K562 (cell line): Measurements from ENCODE around the gene SNRNP70. TPM values are rescaled to one million over a fixed set of nuclear protein-coding genes. Genes with fewer than 3 reads are reported as not detected.

Experiments
- ATAC-seq: fragments of 200-7000 bp; cut with Tn5 transposase; 3 replicates; pipeline ENCODE4 v1.9.1; 2020; ENCODE audit warnings: moderate library complexity
- BruUV-seq: library from RNA; stranded (reverse); fragments of 400-500 nt; replicated peaks from 2 replicates; lab custom pipeline; 2021; lab: Mats Ljungman, UMichigan
- CTCF ChIA-PET: fragments of 300-600 bp; formaldehyde crosslinking; extraction: SDS; loops from one replicate; lab custom pipeline; 2021; ENCODE audit warnings: low intra/inter-chr PET ratio; lab: Yijun Ruan, JAX
- POLR2A ChIA-PET: fragments of 300-600, 350-650 bp; sonication (Branson Sonifier 250); formaldehyde crosslinking; extraction: SDS; loops from one replicate; lab custom pipeline; 2021; ENCODE audit warnings: antibody characterized with exemption, inconsistent platforms; lab: Yijun Ruan, JAX
- DNase-seq, 4 experiments: peaks; one replicate each; pipeline versions ENCODE4 v3.0.0 to v3.0.0-alpha.2; 2011 to 2018; ENCODE audit warnings: low spot score in 3 of 4, mixed read lengths in 3 of 4; ENCODE audit errors: extremely low read depth in 1 of 4
- FAIRE-seq: peaks from 2 replicates; lab custom pipeline; 2011; peaks lifted over from hg19 to GRCh38; lab: Jason Lieb, UNC
- H2AFZ ChIP-seq: 2 replicates; pipeline ENCODE4 v1.6.0; 2011; ENCODE audit warnings: low read depth, low read length, control low read depth, inconsistent platforms
- H3K27ac ChIP-seq: fragments of 200-600 bp; 3 replicates; pipeline ENCODE4 v1.8.0; 2011; ENCODE audit warnings: low read depth, mild to moderate bottlenecking, control low read depth, inconsistent platforms, low read length, moderate library complexity, mixed read lengths; ENCODE audit errors: extremely low read depth
- H3K27me3 ChIP-seq, 2 experiments: fragments of 300-600 bp in 1 of 2; 2 replicates in 1 of 2; 3 replicates in 1 of 2; pipeline versions ENCODE4 v1.6.0 to v1.8.0; 2011; ENCODE audit warnings: inconsistent platforms in 2 of 2, low read length in 2 of 2, mild to moderate bottlenecking in 1 of 2, mixed read lengths in 1 of 2, moderate library complexity in 1 of 2; ENCODE audit not compliant: control insufficient read depth in 2 of 2, insufficient read depth in 2 of 2
- H3K36me3 ChIP-seq: fragments of 300-600 bp; 3 replicates; pipeline ENCODE4 v1.8.0; 2011; ENCODE audit warnings: mild to moderate bottlenecking, low read length, inconsistent platforms; ENCODE audit not compliant: control insufficient read depth, insufficient read depth
- H3K4me1 ChIP-seq, 2 experiments: fragments of 200-600 bp in 1 of 2; replicated peaks in 1 of 2; 2 replicates in 1 of 2; 3 replicates in 1 of 2; pipeline versions ENCODE4 v1.5.1 to v1.8.0; 2011; ENCODE audit warnings: inconsistent platforms in 2 of 2, low read length in 2 of 2, mild to moderate bottlenecking in 1 of 2, mixed read lengths in 1 of 2, moderate library complexity in 1 of 2; ENCODE audit not compliant: control insufficient read depth in 2 of 2, insufficient read depth in 2 of 2
- H3K4me2 ChIP-seq: 2 replicates; pipeline ENCODE4 v1.6.1; 2011; ENCODE audit warnings: low read length, control low read depth, inconsistent platforms, mixed read lengths; ENCODE audit not compliant: insufficient read depth
- H3K4me3 ChIP-seq: fragments of 200-600 bp; sonication (generic), shearing (Covaris generic); 2 replicates; pipeline ENCODE4 v1.5.1; 2016; ENCODE audit warnings: control low read depth, inconsistent platforms
- H3K79me2 ChIP-seq: fragments of 200-600 bp; 3 replicates; pipeline ENCODE4 v1.8.0; 2011; ENCODE audit warnings: low read length, inconsistent platforms; ENCODE audit not compliant: control insufficient read depth, insufficient read depth
- H3K9ac ChIP-seq, 2 experiments: 2 replicates each; pipeline versions ENCODE4 v1.6.0 to v1.6.1; 2011; ENCODE audit warnings: low read depth in 2 of 2, low read length in 2 of 2, control low read depth in 1 of 2, inconsistent platforms in 1 of 2, mild to moderate bottlenecking in 1 of 2, mixed read lengths in 1 of 2; ENCODE audit not compliant: insufficient read depth in 1 of 2
- H3K9me1 ChIP-seq: one replicate; pipeline ENCODE4 v1.6.0; 2011; ENCODE audit warnings: inconsistent platforms, mild to moderate bottlenecking, low read length, moderate library complexity; ENCODE audit not compliant: control insufficient read depth, insufficient read depth
- H3K9me3 ChIP-seq: replicated peaks from 2 replicates; pipeline ENCODE4 v1.5.1; 2011; ENCODE audit warnings: low read depth, low read length, inconsistent platforms; ENCODE audit not compliant: control insufficient read depth, insufficient read depth
- H4K20me1 ChIP-seq: replicated peaks from 2 replicates; pipeline ENCODE4 v1.6.1; 2011; ENCODE audit warnings: low read length, inconsistent platforms, mixed read lengths; ENCODE audit not compliant: control insufficient read depth, insufficient read depth
- ARID3B ChIP-seq: fragments of 250-450 bp; sonication (Bioruptor Pico); IDR thresholded peaks from 2 replicates; pipeline ENCODE4 v1.4.0; 2020; ENCODE audit warnings: borderline replicate concordance
- BRCA1 ChIP-seq, 2 experiments: fragments of 450-650 bp in 1 of 2; sonication (generic) in 1 of 2; formaldehyde crosslinking in 1 of 2; IDR thresholded peaks; 2 replicates each; pipeline versions ENCODE4 v1.5.0 to v1.6.1; 2017 to 2020; ENCODE audit warnings: mild to moderate bottlenecking in 1 of 2, missing genetic modification reagents in 1 of 2
- CBX2 ChIP-seq: fragments of 200-600 bp; sonication (generic); IDR thresholded peaks from one replicate; pipeline ENCODE4 v1.6.1; 2012; ENCODE audit warnings: mild to moderate bottlenecking, low read length, inconsistent platforms; ENCODE audit not compliant: insufficient read depth, poor library complexity, severe bottlenecking
- EGR1 ChIP-seq: fragments of 450-650 bp; conservative IDR thresholded peaks from 2 replicates; pipeline ENCODE4 v1.6.1; 2017; ENCODE audit warnings: mild to moderate bottlenecking
- GATAD2B ChIP-seq: fragments of 450-650 bp; IDR thresholded peaks from 2 replicates; pipeline ENCODE4 v1.6.1; 2017; ENCODE audit warnings: mild to moderate bottlenecking, borderline replicate concordance
- POLR3A ChIP-seq: IDR thresholded peaks from 2 replicates; pipeline ENCODE4 v1.6.1; 2011; ENCODE audit warnings: borderline replicate concordance, mild to moderate bottlenecking, moderate library complexity; ENCODE audit not compliant: insufficient read length, insufficient read depth; ENCODE audit errors: extremely low read depth
- RBM22 ChIP-seq: fragments of 200-400 bp; formaldehyde crosslinking; IDR thresholded peaks from 2 replicates; pipeline ENCODE4 v1.6.1; 2018; ENCODE audit warnings: low read length, low read depth; ENCODE audit not compliant: poor library complexity, severe bottlenecking
- RNF219 ChIP-seq: fragments of 250-450 bp; sonication (Bioruptor Pico); IDR thresholded peaks from 2 replicates; pipeline ENCODE4 v1.5.0; 2022; ENCODE audit warnings: mild to moderate bottlenecking
- TCFL5 ChIP-seq: fragments of 250-450 bp; sonication (Bioruptor Pico); conservative IDR thresholded peaks from 2 replicates; pipeline ENCODE4 v1.6.1; 2021; ENCODE audit warnings: mild to moderate bottlenecking, moderate library complexity, matching md5 sums
- ZFP36 ChIP-seq: fragments of 150-350 bp; IDR thresholded peaks from 2 replicates; pipeline ENCODE4 v1.6.1; 2018; ENCODE audit warnings: low read length, low read depth; ENCODE audit not compliant: partially characterized antibody
- ZNF146 ChIP-seq: IDR thresholded peaks from one replicate; pipeline ENCODE4 v1.6.1; 2018; ENCODE audit warnings: missing compliant biosample characterization; ENCODE audit not compliant: unreplicated experiment
- ZNF175 ChIP-seq: fragments of 200-800 bp; sonication (Bioruptor generic); IDR thresholded peaks from 2 replicates; pipeline ENCODE4 v1.6.1; 2016; ENCODE audit warnings: low read depth, mild to moderate bottlenecking, missing genetic modification characterization, missing compliant biosample characterization
- ZNF24 ChIP-seq: fragments of 450-650 bp; IDR thresholded peaks from 2 replicates; pipeline ENCODE4 v1.6.1; 2016
- WGBS: fragments of 100-300 bp; shearing (Covaris generic); methylation state at CpG from one replicate; pipeline ENCODE4 v1.1.6; 2016; ENCODE audit warnings: low coverage, mixed read lengths; ENCODE audit not compliant: insufficient coverage; ENCODE audit errors: missing lambda C conversion rate; 5-methylcytosine and 5-hydroxymethylcytosine counted together
- in situ Hi-C: fragments of 300-500 bp; cut with MboI; formaldehyde crosslinking; loops from 4 replicates; pipeline ENCODE4 v1.15.0; 2018; ENCODE audit warnings: inconsistent platforms, mixed read lengths
- intact Hi-C: fragments of 100-400 bp; cut with micrococcal nuclease; formaldehyde crosslinking; loops from 2 replicates; pipeline ENCODE4 v1.14.2; 2022
- polyA plus RNA-seq, 8 experiments: library from polyadenylated mRNA; depleted of rRNA in 4 of 8; stranded (reverse) in 5 of 8; unstranded in 3 of 8; fragments of >200 nt; fragmentation: Nextera tagmentation in 2 of 8; fragmentation: Illumina TruSeq in 1 of 8; extraction: Ambion mirVana in 2 of 8; extraction: Trizol in 1 of 8; gene quantifications; 2 replicates each; pipeline versions ENCODE4 v1.2.1 to v1.2.3, GENCODE V29; 2011 to 2014; ENCODE audit warnings: inconsistent platforms in 1 of 8, missing spikeins in 1 of 8
- total RNA-seq, 7 experiments: library from RNA; depleted of rRNA in 6 of 7; stranded (reverse); fragments of >200 nt in 6 of 7; fragmentation: Illumina TruSeq in 2 of 7; extraction: Trizol in 2 of 7; gene quantifications; 2 replicates each; pipeline versions ENCODE4 v1.2.1 to v1.2.3, GENCODE V29; 2011 to 2021; ENCODE audit warnings: low replicate concordance in 1 of 7
- TF ChIP-seq, protein P1 (sequence below): sonication (generic); formaldehyde crosslinking; IDR thresholded peaks from 2 replicates; pipeline ENCODE4 v1.8.0; 2022; ENCODE audit warnings: missing genetic modification reagents, mild to moderate bottlenecking, borderline replicate concordance

SNRNP70 gene
- total and polyA plus RNA-seq, 9 of the 15 experiments (the other 6 are each of a cell fraction or from before 2014, with no cell fraction given): 2.8 to 496 (median 136) TPM

DNA sequence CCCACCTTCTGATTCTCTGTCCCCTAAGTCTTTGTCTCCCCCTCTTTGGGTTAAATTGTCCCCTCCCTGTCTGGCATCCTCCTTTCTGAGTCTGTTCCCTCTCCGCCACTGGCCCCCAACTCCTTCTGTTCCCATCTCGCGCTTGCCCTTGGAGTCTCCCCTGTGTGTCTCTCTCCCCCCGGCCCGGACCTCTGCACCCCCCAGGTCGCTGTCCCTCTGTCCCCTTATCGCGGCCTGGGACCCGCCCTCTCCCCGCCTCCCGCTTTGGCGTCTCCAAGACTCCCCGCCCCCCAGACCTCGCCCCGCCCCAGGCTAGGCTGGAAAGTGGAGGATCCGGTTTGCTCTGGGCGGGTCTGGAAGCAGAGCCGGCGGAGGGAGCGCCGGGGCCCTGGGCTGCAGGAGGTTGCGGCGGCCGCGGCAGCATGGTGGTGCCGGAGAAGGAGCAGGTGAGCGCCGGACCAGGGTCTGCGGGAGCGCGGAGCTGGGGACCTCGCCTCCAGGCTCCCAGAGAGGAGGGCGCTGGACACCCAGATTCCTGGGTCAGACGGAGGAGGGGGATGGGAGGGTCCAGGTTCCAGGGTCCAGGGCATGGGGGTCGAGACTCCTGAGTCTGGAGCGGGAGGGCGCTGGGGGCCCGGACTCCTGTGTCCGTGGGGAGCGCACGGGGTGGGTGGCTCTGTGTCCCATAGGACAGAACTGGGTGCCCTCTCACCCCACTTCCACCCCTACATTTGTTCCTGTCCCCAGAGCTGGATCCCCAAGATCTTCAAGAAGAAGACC is 72.4 kb downstream of the SNRNP70 start, which contains the start of gene TRPM4:
Gene TRPM4, plus strand, starts transcription at position 348 of the 780 bp plus-strand sequence. Its CDS starts 75 bp downstream, at position 423.
- H3K9ac ChIP-seq: peak within 1 kb of the TSS; percentile 89 to 98
- FAIRE-seq: peak; percentile 40
- CTCF ChIA-PET: interaction anchor here (0.6 kb wide), 1 partner anchor 43 kb away, joined by 4 read pairs; no protein-coding TSS in a partner anchor
- TF ChIP-seq RNF219 (CRISPR knock-in tag) (no peak), GATAD2B (no peak), ZNF146 (CRISPR knock-in tag) (no peak), EGR1 (no peak), POLR3A (no peak), BRCA1 (IDR thresholded peaks at IDR 0.05) (no peak), BRCA1 (CRISPR knock-in tag; IDR thresholded peaks at IDR 0.05) (peak; percentile 58; the same call in 1 of the 2 replicates), TCFL5 (CRISPR knock-in tag) (no peak), ARID3B (CRISPR knock-in tag) (no peak), CBX2 (no peak), ZFP36 (peak; percentile 9), RBM22 (no peak), ZNF24 (peak; percentile 27), ZNF175 (no peak)
- TF ChIP-seq, protein P1, sequence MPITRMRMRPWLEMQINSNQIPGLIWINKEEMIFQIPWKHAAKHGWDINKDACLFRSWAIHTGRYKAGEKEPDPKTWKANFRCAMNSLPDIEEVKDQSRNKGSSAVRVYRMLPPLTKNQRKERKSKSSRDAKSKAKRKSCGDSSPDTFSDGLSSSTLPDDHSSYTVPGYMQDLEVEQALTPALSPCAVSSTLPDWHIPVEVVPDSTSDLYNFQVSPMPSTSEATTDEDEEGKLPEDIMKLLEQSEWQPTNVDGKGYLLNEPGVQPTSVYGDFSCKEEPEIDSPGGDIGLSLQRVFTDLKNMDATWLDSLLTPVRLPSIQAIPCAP (CRISPR knock-in tag): no peak

More for the DNA sequence above, 72.4 kb downstream of the SNRNP70 start, which contains the start of gene TRPM4:
- ATAC-seq (peak; percentile 88), DNase-seq (peak; percentile 88 to 96 (median 93))
- Histone ChIP-seq H2AFZ (peak within 1 kb of the TSS; percentile 72), H3K9me3 (no peaks in the 10 kb centered on the region), H4K20me1 (no peaks in the 10 kb centered on the region), H3K27ac (peak within 1 kb of the TSS; percentile 95), H3K79me2 (peaks cover 34% of the 10 kb centered on the region), H3K4me1 (peaks cover 55 to 74% of the 10 kb centered on the region in 2 experiments), H3K4me3 (peak within 1 kb of the TSS; percentile 83), H3K9me1 (no peaks in the 10 kb centered on the region), H3K36me3 (peaks cover 14% of the 10 kb centered on the region; the same call in 1 of the 3 replicates), H3K4me2 (peak within 1 kb of the TSS; percentile 90), H3K27me3 (no peaks in the 10 kb centered on the region)
- intact Hi-C loops (loop anchor here (5.0 to 10.0 kb wide), 3 partner anchors 40 to 435 kb away; partner anchors contain the start of genes C19orf73, GYS1, PPFIA3 and PRR12), in situ Hi-C loops (no loop called here)
- POLR2A ChIA-PET: interaction anchor here (0.6 to 2.0 kb wide), 2 partner anchors 8 to 29 kb away, joined by 3 to 6 read pairs; no protein-coding TSS in a partner anchor
- TSS peak; percentile 66 for BruUV-seq
- under 1% methylated on average over 36 of the region's 41 CpGs for WGBS
